Stimulated activated CD4-positive, alpha-beta T cell treated with anti-CD3 and anti-CD28 coated beads, Interleukin-1b, Interleukin-23, amount 100 ng/mL, for 4 hours (primary cell): ENCODE measurements around the gene PALMD.

ENCODE experiments used
- DNase-seq, 2 donors: peaks; one replicate each; pipeline ENCODE4 v3.0.0-alpha.2; 2020; ENCODE audit warnings: low read depth in 2 of 2

The PALMD gene

GRCh38 chr1:99635664-99636063, 10.2 kb upstream of the PALMD start:
- no peak for DNase-seq

- DNase-seq = no peak
Observed at GRCh38 chr1:99636647-99637175, 9.2 kb upstream of the PALMD start.

- DNase-seq = no peak
Observed at GRCh38 chr1:99638853-99639252, 7.1 kb upstream of the PALMD start.

GRCh38 chr1:99639408-99639807, 6.5 kb upstream of the PALMD start:
- DNase-seq = no peak

GRCh38 chr1:99639945-99640344, 6.0 kb upstream of the PALMD start:
- no peak for DNase-seq

- DNase-seq = no peak
Observed at GRCh38 chr1:99640672-99641071, 5.2 kb upstream of the PALMD start.

- DNase-seq = no peak
Observed at GRCh38 chr1:99641558-99641957, 4.4 kb upstream of the PALMD start.

- DNase-seq = no peak
Observed at GRCh38 chr1:99642053-99642452, 3.9 kb upstream of the PALMD start.

GRCh38 chr1:99643021-99643779, 2.7 kb upstream of the PALMD start:
- DNase-seq = no peak

- DNase-seq = no peak
Observed at GRCh38 chr1:99644279-99645004, 1.5 kb upstream of the PALMD start.

- DNase-seq = no peak
Observed at GRCh38 chr1:99645203-99645602, 710 bp upstream of the PALMD start.

- DNase-seq = no peak
Observed at GRCh38 chr1:99646868-99647267, 955 bp downstream of the PALMD start.

- DNase-seq = no peak
Observed at GRCh38 chr1:99647490-99647889, 1.6 kb downstream of the PALMD start.

GRCh38 chr1:99648107-99648506, 2.2 kb downstream of the PALMD start:
- DNase-seq = no peak

GRCh38 chr1:99650030-99650429, 4.1 kb downstream of the PALMD start:
- no peak for DNase-seq

- no peak for DNase-seq
Observed at GRCh38 chr1:99650773-99651437, 5.0 kb downstream of the PALMD start.

GRCh38 chr1:99652881-99653281, 7.0 kb downstream of the PALMD start:
- DNase-seq = no peak

GRCh38 chr1:99655376-99655775, 9.5 kb downstream of the PALMD start:
- DNase-seq = no peak

GRCh38 chr1:99656701-99657100, 10.8 kb downstream of the PALMD start:
- DNase-seq = no peak

- no peak for DNase-seq
Observed at GRCh38 chr1:99657213-99658030, 11.5 kb downstream of the PALMD start.

- DNase-seq = no peak
Observed at GRCh38 chr1:99658031-99658290, 12.0 kb downstream of the PALMD start.

- no peak for DNase-seq
Observed at GRCh38 chr1:99659755-99660210, 13.9 kb downstream of the PALMD start.
